Astrocyte of the hippocampus (primary cell): ENCODE measurements around the gene UGCG.
"Not testable (repeated sequence)": the region's sequence is repeated elsewhere in the genome, so short reads cannot be mapped to it uniquely, and the experiment has no call there.

Experiments
- DNase-seq: peaks from one replicate; pipeline ENCODE4 v3.0.0; 2011; ENCODE audit warnings: low read depth, low spot score

Gene UGCG

GRCh38 chr9:111890867-111891266 is 5.7 kb upstream of the UGCG start:
- not testable (repeated sequence) for DNase-seq

- DNase-seq = no peak
These were observed 4.6 kb upstream of the UGCG start for GRCh38 chr9:111891910-111892499.

- DNase-seq = no peak
These were observed 457 bp downstream of the UGCG start for GRCh38 chr9:111896942-111897600.

GRCh38 chr9:111897601-111898137 is 1.1 kb downstream of the UGCG start:
- peak; percentile 54 for DNase-seq

- no peak for DNase-seq
These were observed 1.9 kb downstream of the UGCG start for GRCh38 chr9:111898331-111899096.

GRCh38 chr9:111900151-111900857 is 3.7 kb downstream of the UGCG start:
- no peak for DNase-seq

GRCh38 chr9:111900858-111901612 is 4.4 kb downstream of the UGCG start:
- peak; percentile 39 for DNase-seq

- DNase-seq = peak; percentile 72
These were observed 6.0 kb downstream of the UGCG start for GRCh38 chr9:111902391-111903139.

- not testable (repeated sequence) for DNase-seq
These were observed 6.9 kb downstream of the UGCG start for GRCh38 chr9:111903535-111903934.

GRCh38 chr9:111904026-111904425 is 7.4 kb downstream of the UGCG start:
- DNase-seq = no peak

GRCh38 chr9:111904891-111905291 is 8.3 kb downstream of the UGCG start:
- no peak for DNase-seq

- no peak for DNase-seq
These were observed 10.5 kb downstream of the UGCG start for GRCh38 chr9:111907147-111907546.

- no peak for DNase-seq
These were observed 12.8 kb downstream of the UGCG start for GRCh38 chr9:111909444-111909843.

GRCh38 chr9:111910428-111910827 is 13.8 kb downstream of the UGCG start:
- DNase-seq = no peak

- no peak for DNase-seq
These were observed 16.5 kb downstream of the UGCG start for GRCh38 chr9:111913159-111913558.

- DNase-seq = no peak
These were observed 18.3 kb downstream of the UGCG start for GRCh38 chr9:111914749-111915424.

- no peak for DNase-seq
These were observed 18.8 kb downstream of the UGCG start for GRCh38 chr9:111915425-111915758.

GRCh38 chr9:111916234-111916645 is 19.6 kb downstream of the UGCG start:
- no peak for DNase-seq

- DNase-seq = no peak
These were observed 20.6 kb downstream of the UGCG start for GRCh38 chr9:111917201-111917600.

GRCh38 chr9:111917980-111918379 is 21.4 kb downstream of the UGCG start:
- DNase-seq = no peak
